H9 (cell line): ENCODE measurements around the gene RAB7B. TPM values are rescaled to one million over a fixed set of nuclear protein-coding genes. Genes with fewer than 3 reads are reported as not detected.

ENCODE experiments used
- DNase-seq: peaks from one replicate; pipeline ENCODE4 v3.0.0-alpha.2; 2017
- H2AFZ ChIP-seq: one replicate; pipeline ENCODE4 v1.6.1; 2013; ENCODE audit warnings: mild to moderate bottlenecking, low read length, control low read depth, moderate library complexity
- H2AK5ac ChIP-seq: 2 replicates; pipeline ENCODE4 v1.6.1; 2013; ENCODE audit warnings: low read length, control low read depth, mixed read lengths; ENCODE audit not compliant: insufficient read length
- H2BK120ac ChIP-seq: one replicate; pipeline ENCODE4 v1.6.1; 2013; ENCODE audit warnings: low read depth, mild to moderate bottlenecking, low read length, control low read depth, inconsistent platforms; ENCODE audit not compliant: poor library complexity, severe bottlenecking
- H2BK12ac ChIP-seq: 2 replicates; pipeline ENCODE4 v1.6.1; 2013; ENCODE audit warnings: low read length, control low read depth, mixed read lengths, low read depth; ENCODE audit not compliant: insufficient read length
- H2BK15ac ChIP-seq: 2 replicates; pipeline ENCODE4 v1.6.1; 2013; ENCODE audit warnings: low read depth, low read length, control low read depth
- H2BK20ac ChIP-seq: one replicate; pipeline ENCODE4 v1.6.1; 2013; ENCODE audit warnings: low read depth, mild to moderate bottlenecking, low read length, control low read depth, inconsistent platforms; ENCODE audit not compliant: poor library complexity, severe bottlenecking
- H2BK5ac ChIP-seq: 2 replicates; pipeline ENCODE4 v1.6.1; 2013; ENCODE audit warnings: low read length, control low read depth, mixed read lengths; ENCODE audit not compliant: insufficient read length
- H3K14ac ChIP-seq: 2 replicates; pipeline ENCODE4 v1.6.1; 2013; ENCODE audit warnings: low read length, control low read depth; ENCODE audit not compliant: insufficient read depth
- H3K18ac ChIP-seq: 2 replicates; pipeline ENCODE4 v1.6.1; 2013; ENCODE audit warnings: low read depth, mild to moderate bottlenecking, mixed read lengths, low read length, control low read depth; ENCODE audit not compliant: insufficient read length
- H3K23ac ChIP-seq: 2 replicates; pipeline ENCODE4 v1.6.1; 2013; ENCODE audit warnings: low read length, control low read depth, mixed read lengths, low read depth; ENCODE audit not compliant: insufficient read length
- H3K23me2 ChIP-seq: 2 replicates; pipeline ENCODE4 v1.6.1; 2013; ENCODE audit warnings: low read depth, mild to moderate bottlenecking, mixed read lengths, low read length, control low read depth; ENCODE audit not compliant: insufficient read length, poor library complexity, severe bottlenecking
- H3K27ac ChIP-seq: 2 replicates; pipeline ENCODE4 v1.5.1; 2013; ENCODE audit warnings: low read length, control low read depth, mixed read lengths, low read depth; ENCODE audit not compliant: insufficient read length
- H3K27me3 ChIP-seq: 2 replicates; pipeline ENCODE4 v1.6.1; 2013; ENCODE audit warnings: low read length, control low read depth, inconsistent platforms; ENCODE audit not compliant: insufficient read depth
- H3K4ac ChIP-seq: 2 replicates; pipeline ENCODE4 v1.6.1; 2013; ENCODE audit warnings: low read depth, mild to moderate bottlenecking, control low read depth, inconsistent platforms, low read length, moderate library complexity
- H3K4me1 ChIP-seq: 2 replicates; pipeline ENCODE4 v1.6.1; 2013; ENCODE audit warnings: low read length, control low read depth, inconsistent platforms; ENCODE audit not compliant: insufficient read depth
- H3K4me2 ChIP-seq: 2 replicates; pipeline ENCODE4 v1.6.1; 2013; ENCODE audit warnings: low read length, control low read depth, mixed read lengths; ENCODE audit not compliant: insufficient read length, insufficient read depth
- H3K56ac ChIP-seq: 2 replicates; pipeline ENCODE4 v1.6.1; 2013; ENCODE audit warnings: low read depth, mild to moderate bottlenecking, mixed read lengths, low read length, control low read depth; ENCODE audit not compliant: insufficient read length
- H3K79me1 ChIP-seq: 2 replicates; pipeline ENCODE4 v1.6.1; 2013; ENCODE audit warnings: low read depth, mild to moderate bottlenecking, moderate library complexity, low read length, control low read depth, inconsistent platforms; ENCODE audit not compliant: insufficient read depth, poor library complexity, severe bottlenecking
- H3K79me2 ChIP-seq: 2 replicates; pipeline ENCODE4 v1.6.1; 2013; ENCODE audit warnings: low read length, control low read depth, inconsistent platforms; ENCODE audit not compliant: insufficient read depth
- H3K9ac ChIP-seq: 2 replicates; pipeline ENCODE4 v1.6.1; 2013; ENCODE audit warnings: low read length, control low read depth, mixed read lengths; ENCODE audit not compliant: insufficient read length; ENCODE audit errors: extremely low read depth
- H3K9me3 ChIP-seq: one replicate; pipeline ENCODE4 v1.6.1; 2013; ENCODE audit warnings: low read depth, low read length, inconsistent platforms; ENCODE audit not compliant: control insufficient read depth
- H3T11ph ChIP-seq: one replicate; pipeline ENCODE4 v1.6.1; 2013; ENCODE audit warnings: mild to moderate bottlenecking, low read length, control low read depth, inconsistent platforms
- H4K20me1 ChIP-seq: one replicate; pipeline ENCODE4 v1.6.1; 2013; ENCODE audit not compliant: control insufficient read depth, insufficient read length, insufficient read depth
- H4K5ac ChIP-seq: 2 replicates; pipeline ENCODE4 v1.6.1; 2013; ENCODE audit warnings: low read depth, mild to moderate bottlenecking, mixed read lengths, low read length, control low read depth; ENCODE audit not compliant: insufficient read length
- H4K8ac ChIP-seq: replicated peaks from 2 replicates; pipeline ENCODE4 v1.6.1; 2013; ENCODE audit warnings: low read length, control low read depth, mixed read lengths, low read depth; ENCODE audit not compliant: insufficient read length
- H4K91ac ChIP-seq: 2 replicates; pipeline ENCODE4 v1.6.1; 2013; ENCODE audit warnings: low read depth, mild to moderate bottlenecking, moderate library complexity, mixed read lengths, low read length, control low read depth; ENCODE audit not compliant: insufficient read length
- H3K27ac Mint-ChIP-seq, 3 experiments: 2 replicates in 2 of 3; 3 replicates in 1 of 3; pipeline ENCODE4 v1.8.0; 2020 to 2021; ENCODE audit warnings: mixed read lengths in 3 of 3, mild to moderate bottlenecking in 1 of 3, moderate library complexity in 1 of 3
- H3K27me3 Mint-ChIP-seq: 2 replicates; pipeline ENCODE4 v1.8.0; 2021; ENCODE audit warnings: low read depth, mild to moderate bottlenecking, moderate library complexity, mixed read lengths
- H3K36me3 Mint-ChIP-seq, 3 experiments: 2 replicates in 2 of 3; 3 replicates in 1 of 3; pipeline ENCODE4 v1.8.0; 2020 to 2021; ENCODE audit warnings: low read depth in 3 of 3, mixed read lengths in 3 of 3; ENCODE audit not compliant: insufficient read depth in 1 of 3
- H3K4me1 Mint-ChIP-seq, 2 experiments: 2 replicates each; pipeline ENCODE4 v1.8.0; 2020; ENCODE audit warnings: mixed read lengths in 2 of 2
- H3K4me3 Mint-ChIP-seq, 2 experiments: 2 replicates in 1 of 2; 3 replicates in 1 of 2; pipeline ENCODE4 v1.8.0; 2020 to 2021; ENCODE audit warnings: mild to moderate bottlenecking in 2 of 2, mixed read lengths in 2 of 2, moderate library complexity in 1 of 2
- H3K9me3 Mint-ChIP-seq, 2 experiments: 2 replicates in 1 of 2; 3 replicates in 1 of 2; pipeline ENCODE4 v1.8.0; 2020; ENCODE audit warnings: mild to moderate bottlenecking in 2 of 2, mixed read lengths in 2 of 2, moderate library complexity in 1 of 2
- CTCF ChIP-seq: fragments of 200-600 bp; sonication (generic); conservative IDR thresholded peaks from 3 replicates; pipeline ENCODE4 v1.8.0; 2021; ENCODE audit warnings: antibody characterized with exemption, mild to moderate bottlenecking
- WGBS: extraction: QIAGEN DNeasy Blood & Tissue Kit; methylation state at CpG from one replicate; pipeline ENCODE4 v1.1.7; 2013; ENCODE audit warnings: missing lambda C conversion rate, low lambda C conversion rate, mixed read lengths; ENCODE audit not compliant: insufficient read length; ENCODE audit errors: extremely low coverage; 5-methylcytosine and 5-hydroxymethylcytosine counted together
- total RNA-seq: library from RNA; stranded (reverse); gene quantifications from 2 replicates; pipeline ENCODE4 v1.2.1, GENCODE V29; 2021

The RAB7B gene
- total RNA-seq, 1 experiment from 2014 or later = 0.68 TPM

- H3K79me2 ChIP-seq = no peaks in the 10 kb centered on the region
- H2AK5ac ChIP-seq = no peak overlapping the region
- H4K8ac ChIP-seq = no peak overlapping the region
- no peak overlapping the region for H3K9ac ChIP-seq
- H2BK5ac ChIP-seq = no peak overlapping the region
- Mint-ChIP-seq H3K9me3 (no peaks in the 10 kb centered on the region; a peak in 1 of 5 replicates), H3K27me3 (peaks cover 21% of the 10 kb centered on the region), H3K27ac (no peak overlapping the region), H3K36me3 (no peaks in the 10 kb centered on the region), H3K4me3 (no peak overlapping the region), H3K4me1 (peaks cover 15 to 24% of the 10 kb centered on the region in 2 experiments)
- no peaks in the 10 kb centered on the region for H3K4me1 ChIP-seq
- no peaks in the 10 kb centered on the region for H3K9me3 ChIP-seq
- H2BK120ac ChIP-seq = no peak overlapping the region
- H2BK12ac ChIP-seq = no peak overlapping the region
- no peaks in the 10 kb centered on the region for H4K20me1 ChIP-seq
- no peaks in the 10 kb centered on the region for H3K79me1 ChIP-seq
- no peak overlapping the region for H2BK15ac ChIP-seq
- H3K4ac ChIP-seq = no peak overlapping the region
- no peak overlapping the region for H3K4me2 ChIP-seq
- DNase-seq = no peak
- no peak overlapping the region for H2BK20ac ChIP-seq
- H3K14ac ChIP-seq = no peak overlapping the region
- H3K56ac ChIP-seq = no peak overlapping the region
- H3T11ph ChIP-seq = no peak overlapping the region
- no peak for TF ChIP-seq CTCF
- no peak overlapping the region for H4K91ac ChIP-seq
- H3K23ac ChIP-seq = no peak overlapping the region
- H2AFZ ChIP-seq = no peak overlapping the region
- H4K5ac ChIP-seq = no peak overlapping the region
- no peak overlapping the region for H3K18ac ChIP-seq
- no peaks in the 10 kb centered on the region for H3K23me2 ChIP-seq
- H3K27me3 ChIP-seq = no peaks in the 10 kb centered on the region
- WGBS = no CpG with 5 or more reads among the region's 4 CpGs
- H3K27ac ChIP-seq = no peak overlapping the region
Measured at GRCh38 chr1:205959789-205960188, 43.4 kb downstream of the RAB7B start.
